Hematopoietic multipotent progenitor cell treated with erythropoietin and hydrocortisone succinate and interleukin-3 and kit ligand, for 8 days (in vitro differentiated cells): ENCODE measurements around the gene STIM1.
"Not testable (repeated sequence)": the region's sequence is repeated elsewhere in the genome, so short reads cannot be mapped to it uniquely, and the experiment has no call there.

Source experiments
- DNase-seq: peaks from one replicate; pipeline ENCODE4 v3.0.0-alpha.2; 2015

Gene STIM1

DNA sequence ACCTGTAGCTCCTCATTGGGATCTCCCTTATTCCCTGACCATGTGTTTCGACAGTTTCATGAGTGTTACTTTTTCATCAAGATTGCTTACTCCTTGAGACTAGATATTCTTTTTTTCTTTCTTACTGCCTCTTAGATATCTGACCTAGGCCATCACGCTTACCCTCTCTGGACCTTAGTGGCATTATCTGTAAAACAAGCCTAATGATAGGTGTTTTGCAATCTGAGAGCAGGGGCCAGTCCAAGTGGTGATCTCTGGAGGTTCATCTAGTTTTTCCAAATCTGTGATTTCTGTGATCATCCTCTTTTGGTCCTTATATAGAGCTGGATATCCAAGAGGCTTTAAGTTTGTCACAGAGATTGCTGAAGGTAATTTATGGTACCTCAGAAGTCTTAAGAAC lies 34.5 kb downstream of the STIM1 start:
- DNase-seq, result no peak

DNA sequence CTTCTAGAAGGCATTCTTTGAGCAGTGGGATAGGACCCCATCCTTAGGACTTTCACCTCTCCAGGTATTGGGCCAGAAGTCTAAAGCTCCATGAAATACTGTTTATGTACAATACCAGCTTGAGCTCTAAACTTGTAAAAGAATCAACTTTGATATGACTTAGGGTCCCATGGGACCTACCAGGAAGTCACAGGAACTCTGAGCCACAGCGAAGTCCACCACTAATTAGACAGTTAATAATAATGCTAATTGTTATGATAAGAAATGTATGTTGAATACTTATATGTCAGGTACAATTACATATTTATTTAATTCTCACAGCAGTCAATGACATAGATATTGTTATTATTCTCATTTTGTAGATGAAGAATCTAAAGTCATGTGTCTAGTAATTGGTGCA lies 35.3 kb downstream of the STIM1 start:
- no peak for DNase-seq

DNA sequence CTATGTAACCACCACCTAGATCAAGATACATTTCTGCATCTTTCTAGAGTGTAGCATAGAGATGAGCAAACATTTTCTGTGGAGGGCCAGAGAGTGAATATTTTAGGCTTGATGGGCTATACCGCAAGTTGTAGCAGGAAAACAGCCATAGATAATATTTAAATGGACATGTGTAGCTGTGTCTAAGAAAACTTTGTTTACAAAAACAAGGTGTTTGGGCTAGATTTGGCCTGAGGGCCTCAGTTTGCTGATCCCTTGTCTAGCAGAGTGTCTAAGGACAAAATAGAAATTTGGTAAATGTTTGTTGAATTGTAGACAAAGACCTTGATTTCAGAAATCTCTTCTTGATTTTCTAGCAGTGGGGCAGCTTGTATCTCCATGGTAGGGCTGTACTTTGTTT lies 36.3 kb downstream of the STIM1 start:
- DNase-seq, result no peak

DNA sequence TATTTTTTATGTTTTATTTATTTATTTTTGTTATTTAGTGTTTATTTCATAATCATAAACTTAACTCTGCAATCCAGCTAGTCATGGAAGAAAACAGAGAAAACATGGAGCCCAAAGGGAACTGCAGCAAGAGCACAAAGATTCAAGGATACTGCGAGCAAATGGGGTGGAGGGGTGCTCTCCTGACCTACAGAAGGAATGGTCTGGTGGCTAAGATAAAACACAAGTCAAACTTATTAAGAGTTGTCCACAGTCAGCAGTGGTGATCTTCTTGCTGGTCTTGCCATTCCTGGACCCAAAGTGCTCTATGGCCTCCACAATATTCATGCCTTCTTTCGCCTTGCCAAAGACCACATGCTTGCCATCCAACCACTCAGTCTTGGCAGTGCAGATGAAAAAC lies 36.7 kb downstream of the STIM1 start:
- DNase-seq, result no peak

DNA sequence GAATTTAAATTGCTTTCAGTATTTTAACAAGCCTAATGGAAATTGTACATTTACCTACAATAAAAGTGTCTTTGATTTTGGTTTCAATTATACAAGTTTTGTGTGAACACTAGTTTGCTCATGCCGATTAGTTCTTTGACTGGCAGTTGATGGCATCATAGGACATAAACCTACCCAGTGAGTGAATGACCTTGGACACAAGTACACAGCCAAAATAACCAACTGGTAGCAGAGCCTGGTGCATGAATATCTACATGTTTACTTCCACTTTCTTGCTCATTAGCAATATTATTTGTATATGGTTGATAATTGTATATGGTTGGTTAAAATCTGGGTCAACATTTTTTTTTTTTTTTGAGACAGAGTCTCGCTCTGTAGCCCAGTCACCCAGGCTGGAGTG lies 37.8 kb downstream of the STIM1 start:
- DNase-seq, result no peak

DNA sequence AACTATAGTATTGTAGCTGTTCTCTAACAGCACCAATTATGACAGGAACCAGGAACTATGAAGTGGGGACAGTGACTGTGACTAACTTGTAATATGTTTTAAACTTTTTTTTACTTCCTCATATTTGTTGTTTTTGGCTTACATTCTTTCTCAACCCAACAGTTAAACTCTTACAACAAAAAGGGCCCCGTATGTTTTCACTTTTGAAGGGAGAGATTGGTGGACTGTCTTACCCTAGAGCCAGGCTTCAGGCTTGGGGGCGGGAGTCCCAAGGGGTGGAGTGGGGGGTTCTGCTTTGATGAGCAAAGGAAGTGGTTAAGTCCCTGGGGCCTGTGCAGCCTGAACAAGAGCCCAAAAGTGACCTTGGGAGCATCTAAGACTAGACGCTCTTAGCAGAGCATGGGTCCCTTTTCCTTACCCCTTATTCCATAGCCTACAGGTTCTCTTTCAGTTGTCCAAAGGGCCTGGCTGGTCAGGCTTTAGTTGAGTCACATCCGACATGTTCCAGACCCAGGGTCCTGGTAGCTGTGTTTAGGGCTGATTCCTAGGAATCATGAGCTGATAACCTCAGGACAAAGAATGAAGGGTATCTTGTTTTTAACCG lies 38.8 kb downstream of the STIM1 start:
- DNase-seq, result peak; percentile 27

DNA sequence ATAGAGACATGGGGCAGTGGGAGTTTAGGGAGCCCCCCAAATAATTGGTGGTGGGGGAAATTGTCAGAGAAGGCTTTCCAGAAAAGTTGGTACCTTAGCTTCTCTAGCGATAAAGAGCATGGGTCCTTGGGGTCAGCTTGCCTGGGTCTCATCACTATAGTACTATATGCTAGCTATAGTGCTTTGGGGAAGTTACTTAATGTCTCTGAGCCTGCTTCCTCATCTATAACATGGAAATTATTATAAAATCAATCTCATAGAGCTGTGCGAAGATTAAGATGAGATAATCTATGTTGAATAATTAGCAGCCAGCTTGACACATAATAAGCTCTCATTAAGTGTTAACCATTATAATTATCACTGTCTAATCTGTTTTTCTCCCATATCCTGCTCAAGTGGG lies 41.2 kb downstream of the STIM1 start:
- DNase-seq, result no peak

DNA sequence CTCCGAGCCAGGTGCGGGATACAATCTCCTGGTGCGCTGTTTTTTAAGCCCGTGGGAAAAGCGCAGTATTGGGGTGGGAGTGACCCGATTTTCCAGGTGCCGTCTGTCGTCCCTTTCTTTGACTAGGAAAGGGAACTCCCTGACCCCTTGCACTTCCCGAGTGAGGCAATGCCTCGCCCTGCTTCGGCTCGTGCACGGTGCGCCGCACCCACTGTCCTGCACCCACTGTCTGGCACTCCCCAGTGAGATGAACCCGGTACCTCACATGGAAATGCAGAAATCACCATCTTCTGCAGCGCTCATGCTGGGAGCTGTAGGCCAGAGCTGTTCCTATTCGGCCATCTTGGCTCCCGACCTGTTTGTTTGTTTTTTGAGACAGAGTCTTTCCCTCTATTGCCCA lies 44.8 kb downstream of the STIM1 start:
- not testable (repeated sequence) for DNase-seq

DNA sequence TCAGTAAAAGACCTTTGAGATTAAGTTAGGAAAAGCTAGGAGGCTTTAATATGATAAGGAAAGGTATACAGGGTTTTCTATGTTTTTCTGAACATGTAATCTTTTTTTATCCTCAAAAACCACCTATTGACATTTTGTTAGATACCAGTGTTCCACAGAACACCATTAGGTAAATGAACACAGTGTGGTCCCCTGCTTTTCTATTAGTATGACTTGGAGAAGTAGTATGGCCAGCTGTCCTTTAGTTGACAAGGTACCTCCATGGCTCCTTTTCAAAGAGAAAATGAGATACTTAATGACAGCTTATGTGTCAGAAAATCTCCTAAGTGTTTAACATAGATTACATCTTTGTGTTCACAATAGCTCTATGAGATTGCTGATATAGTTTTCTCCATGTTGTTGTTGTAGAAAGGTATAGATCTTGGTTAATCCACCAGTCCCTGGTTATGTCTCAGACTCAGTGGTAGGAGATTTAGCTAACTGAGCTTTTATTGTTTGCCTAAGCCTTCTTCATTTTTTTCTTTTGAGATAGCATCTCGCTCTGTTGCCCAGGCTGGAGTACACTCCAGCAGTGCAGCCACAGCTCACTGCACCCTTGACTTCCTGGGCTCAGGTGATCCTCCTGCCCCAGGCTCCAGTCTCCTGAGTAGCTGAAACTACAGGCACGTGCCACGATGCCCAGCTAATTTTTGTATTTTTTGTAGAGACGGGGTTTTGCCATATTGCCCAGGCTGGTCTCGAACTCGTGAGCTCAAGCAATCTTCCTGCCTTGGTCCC lies 46.0 kb downstream of the STIM1 start:
- no peak for DNase-seq

DNA sequence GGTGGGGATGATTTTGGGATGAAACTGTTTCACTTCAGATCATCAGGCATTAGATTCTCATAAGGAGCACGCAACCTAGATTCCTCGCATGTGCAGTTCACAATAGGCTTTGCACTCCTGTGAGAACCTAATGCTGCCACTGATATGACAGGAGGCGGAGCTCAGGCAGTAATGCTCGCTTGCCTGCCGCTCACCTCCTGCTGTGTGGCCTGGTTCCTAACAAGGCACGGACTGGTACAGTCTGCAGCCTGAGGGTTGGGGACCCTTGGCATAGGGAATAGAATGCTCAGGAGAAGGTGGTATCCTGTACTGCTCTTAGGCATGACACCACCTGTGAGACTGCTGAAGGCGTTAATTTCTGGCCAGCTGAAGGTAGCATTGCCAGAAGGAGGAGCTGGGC lies 47.0 kb downstream of the STIM1 start:
- no peak for DNase-seq

DNA sequence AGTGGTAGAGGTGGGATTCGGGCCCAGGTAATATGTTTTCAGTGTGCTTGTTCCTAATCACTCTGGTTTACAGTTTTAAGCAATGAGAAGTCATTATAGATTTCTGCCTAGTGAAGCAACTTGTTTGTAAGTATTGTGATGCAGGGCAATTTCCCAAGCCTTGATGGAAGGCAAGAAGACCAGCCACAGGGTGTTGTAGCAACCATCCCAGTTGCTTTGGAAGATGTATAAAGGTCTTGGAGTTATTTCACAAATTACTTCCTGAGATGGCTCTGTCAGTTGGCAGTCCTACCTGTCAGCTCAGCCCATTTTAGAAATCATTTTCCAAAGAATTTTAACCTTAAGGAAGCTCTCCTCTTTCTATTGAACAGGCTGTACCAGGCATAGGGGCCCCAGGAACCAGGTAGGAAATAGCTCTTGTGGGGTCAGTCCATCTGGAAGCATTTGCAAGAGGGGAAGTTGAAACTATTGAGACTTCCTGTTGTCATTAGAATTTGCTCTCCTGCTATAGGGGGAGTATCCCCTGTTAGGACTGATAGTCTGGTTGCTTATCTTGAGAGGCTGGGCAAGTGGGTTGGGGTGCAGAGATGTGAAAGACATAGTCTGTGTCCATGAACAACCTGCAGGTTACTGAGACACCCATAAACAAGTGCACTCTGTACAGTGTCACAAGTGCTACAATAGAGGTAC lies 47.9 kb downstream of the STIM1 start:
- DNase-seq, result peak; percentile 63

DNA sequence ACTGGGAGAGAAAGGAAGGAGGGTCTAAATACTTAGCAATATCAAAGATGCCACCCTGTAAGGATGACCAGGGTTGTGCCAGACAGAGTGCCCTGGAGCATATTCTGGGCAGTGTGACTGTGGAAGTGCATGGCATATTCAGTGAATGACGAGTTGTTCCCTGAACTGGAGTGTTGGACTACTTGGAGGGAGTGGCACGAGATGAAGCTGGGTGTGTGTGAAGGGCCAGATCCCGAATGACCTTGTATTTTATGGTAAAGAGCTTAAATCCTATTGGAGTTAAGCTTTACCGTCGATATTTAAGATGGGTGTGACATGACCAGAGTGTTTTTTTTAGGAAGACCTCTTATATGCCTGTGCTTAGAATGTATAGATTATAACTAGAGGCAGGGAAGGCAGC lies 48.8 kb downstream of the STIM1 start:
- no peak for DNase-seq

DNA sequence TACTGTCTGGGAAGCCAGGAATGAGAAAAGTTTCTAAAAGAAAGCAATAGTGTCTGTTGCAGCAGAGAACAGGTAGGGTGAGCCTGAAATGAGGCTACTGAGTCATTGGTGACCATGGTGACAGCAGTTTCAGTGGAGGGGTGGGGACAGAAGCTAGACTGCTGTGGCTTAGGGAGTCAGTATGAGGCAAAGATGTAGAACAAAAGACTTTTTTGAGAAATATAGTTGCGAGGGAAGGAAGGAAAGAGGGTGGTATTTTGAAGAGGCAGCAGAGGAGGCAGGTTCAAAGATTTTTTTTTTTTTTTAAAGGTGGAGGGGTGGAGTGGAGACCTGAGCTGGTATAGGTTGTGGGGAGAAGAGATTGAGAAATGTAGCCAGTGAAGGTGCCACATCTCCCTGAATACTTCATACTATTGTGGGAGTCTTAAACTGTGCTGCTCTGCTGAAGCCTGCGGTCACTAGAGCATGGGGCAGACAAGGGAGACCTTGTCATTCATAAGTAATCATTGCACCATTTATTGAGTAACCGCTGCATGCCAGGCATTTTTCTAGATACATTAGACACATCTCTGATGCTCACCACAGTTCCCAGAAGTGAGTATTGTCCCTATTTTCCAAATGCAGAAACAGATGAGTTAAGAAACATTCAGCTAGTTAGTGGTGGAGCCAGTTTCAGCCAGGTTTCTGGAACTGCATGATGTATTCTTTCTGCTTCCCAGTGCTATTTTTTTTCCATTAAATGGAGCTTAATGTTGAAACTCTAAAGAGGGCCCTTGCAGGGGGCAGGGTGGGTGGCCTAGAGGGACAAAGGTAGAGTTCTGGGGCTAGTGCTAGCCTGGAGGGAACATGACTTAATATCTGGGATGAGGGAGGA lies 49.9 kb downstream of the STIM1 start:
- no peak for DNase-seq

DNA sequence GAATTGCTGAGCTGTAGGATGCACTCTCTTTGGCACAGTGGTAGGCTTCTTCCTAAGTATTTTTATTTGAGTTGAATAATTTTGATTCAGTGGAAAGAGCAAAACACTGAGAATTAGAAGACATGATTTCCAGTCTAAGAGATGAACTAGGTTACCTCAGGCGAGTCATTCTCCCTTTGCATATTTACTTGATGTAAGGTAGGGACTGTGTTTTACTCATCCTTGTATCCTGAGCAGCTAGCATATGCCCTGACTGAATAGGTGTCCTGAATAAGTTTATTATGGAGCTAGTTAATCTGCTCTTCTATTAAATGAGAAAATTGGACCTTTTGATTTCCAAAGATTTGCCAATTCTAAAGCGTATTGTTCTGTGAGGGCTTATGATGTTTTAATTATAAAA lies 50.7 kb downstream of the STIM1 start:
- DNase-seq, result no peak

DNA sequence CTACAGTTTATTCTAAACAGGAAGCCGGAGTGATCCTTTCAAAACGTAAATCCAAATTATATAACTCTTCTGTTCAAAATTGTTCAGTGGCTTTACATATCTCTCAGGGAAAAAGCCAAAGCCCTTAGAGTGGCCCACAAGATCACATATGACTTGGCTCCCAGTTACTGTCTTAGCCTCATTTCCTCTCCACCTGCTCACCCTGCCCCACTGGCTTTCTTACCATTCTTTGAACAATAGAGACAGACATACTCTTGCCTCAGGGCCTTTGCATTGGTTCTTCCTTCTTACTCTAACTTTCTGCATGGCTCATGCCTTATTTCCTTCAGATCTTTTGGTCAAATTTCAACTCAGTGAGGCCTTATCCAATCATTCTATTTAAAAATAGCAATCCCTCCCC lies 52.1 kb downstream of the STIM1 start:
- no peak for DNase-seq

DNA sequence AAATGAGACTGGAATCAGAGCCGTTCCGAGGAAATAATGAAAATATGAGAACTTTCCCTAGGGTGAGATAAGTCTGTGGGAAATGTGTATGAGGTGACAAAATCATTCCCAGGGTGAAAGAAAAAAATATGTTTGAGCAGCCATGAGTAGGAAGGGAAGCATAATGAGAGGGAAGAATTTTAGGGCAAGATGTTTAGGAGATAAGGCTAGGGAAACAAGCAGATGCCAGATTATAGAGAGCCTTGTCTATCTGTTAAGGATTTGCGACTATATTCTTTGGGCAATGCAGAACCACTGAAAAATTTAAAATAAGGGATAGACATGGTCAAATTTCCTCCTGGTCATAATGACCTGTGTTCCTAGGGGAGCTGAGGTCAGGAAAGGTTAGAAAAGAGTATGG lies 54.4 kb downstream of the STIM1 start:
- no peak for DNase-seq

DNA sequence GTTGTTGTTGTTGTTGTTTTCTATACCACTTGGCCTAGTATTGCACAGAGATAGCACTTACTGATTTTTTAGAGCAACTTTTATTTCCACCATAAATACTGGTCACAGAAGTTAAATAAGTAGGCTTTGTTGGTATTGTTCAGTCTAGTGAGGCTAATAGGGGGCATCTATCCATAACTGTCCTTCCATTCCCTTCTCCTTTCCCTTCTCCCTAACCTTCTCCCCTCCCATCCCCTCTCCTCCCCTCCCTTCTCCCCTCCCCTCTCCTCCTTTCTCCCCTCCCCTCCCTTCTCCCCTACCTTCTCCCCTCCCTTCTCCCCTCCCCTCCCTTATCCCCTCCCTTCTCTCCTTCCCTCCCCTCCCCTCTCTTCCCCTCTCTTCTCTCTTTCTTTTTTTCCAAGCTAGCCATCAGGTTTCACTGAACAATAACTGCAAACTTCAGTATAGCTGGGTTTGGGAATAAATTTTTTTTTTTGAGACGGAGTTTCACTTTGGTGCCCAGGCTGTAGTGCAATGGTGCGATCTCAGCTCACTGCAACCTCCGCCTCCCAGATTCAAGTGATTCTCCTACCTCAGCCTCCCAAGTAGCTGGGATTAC lies 56.5 kb downstream of the STIM1 start:
- DNase-seq, result no peak

DNA sequence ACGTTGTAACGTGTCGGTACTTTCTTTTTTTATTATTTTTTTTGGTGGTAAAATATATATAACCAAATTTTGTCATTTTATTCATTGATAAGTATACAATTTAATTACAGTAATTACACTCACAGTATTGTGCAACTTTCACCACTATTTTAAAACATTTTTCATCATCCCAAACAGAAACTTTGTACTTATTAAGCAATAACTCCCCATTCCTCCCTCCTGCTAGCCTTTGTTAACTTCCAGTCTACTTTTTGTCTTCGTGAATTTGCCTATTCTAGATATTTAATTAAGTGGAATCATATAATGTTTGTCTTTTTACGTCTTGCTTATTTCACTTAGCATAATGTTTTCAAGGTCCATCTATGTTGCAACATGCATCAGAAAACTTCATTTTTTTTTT lies 58.5 kb downstream of the STIM1 start:
- DNase-seq, result no peak

DNA sequence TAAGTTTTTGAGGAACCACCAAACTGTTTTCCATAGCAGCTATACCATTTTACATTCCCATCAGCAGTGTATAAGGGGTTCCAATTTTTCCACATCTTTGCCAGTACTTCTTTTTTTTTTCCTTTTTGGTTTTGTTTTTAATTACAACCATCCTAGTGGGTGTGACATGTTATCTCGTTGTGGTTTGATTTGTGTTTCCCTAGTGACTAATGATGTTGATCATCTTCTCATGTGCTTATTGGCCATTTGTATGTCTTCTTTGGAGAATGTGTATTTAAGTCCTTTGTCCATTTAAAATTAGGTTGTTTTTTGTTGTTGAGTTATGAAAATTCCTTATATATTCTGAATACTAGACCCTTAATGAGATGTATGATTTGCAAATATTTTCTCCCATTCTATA lies 59.3 kb downstream of the STIM1 start:
- peak; percentile 57 for DNase-seq

DNA sequence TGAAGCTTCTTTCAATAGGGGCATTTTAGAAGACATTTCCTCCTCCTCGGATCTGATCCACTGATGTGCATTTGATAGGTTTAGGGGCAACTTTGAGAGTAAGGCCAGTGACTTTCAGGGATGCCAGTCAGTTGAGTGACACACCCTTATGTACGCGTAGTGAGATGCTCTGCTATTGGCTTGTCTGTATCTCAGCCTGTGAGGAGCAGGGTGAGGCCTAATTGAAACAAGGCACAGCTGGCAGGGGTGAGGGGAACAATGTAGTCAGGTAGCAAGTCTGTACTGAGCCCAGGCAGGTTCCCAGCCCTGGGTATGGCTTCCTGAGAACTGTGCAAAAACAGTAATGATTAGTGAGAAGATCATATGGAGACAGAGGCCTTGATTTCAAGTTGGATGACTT lies 61.5 kb downstream of the STIM1 start:
- no peak for DNase-seq

DNA sequence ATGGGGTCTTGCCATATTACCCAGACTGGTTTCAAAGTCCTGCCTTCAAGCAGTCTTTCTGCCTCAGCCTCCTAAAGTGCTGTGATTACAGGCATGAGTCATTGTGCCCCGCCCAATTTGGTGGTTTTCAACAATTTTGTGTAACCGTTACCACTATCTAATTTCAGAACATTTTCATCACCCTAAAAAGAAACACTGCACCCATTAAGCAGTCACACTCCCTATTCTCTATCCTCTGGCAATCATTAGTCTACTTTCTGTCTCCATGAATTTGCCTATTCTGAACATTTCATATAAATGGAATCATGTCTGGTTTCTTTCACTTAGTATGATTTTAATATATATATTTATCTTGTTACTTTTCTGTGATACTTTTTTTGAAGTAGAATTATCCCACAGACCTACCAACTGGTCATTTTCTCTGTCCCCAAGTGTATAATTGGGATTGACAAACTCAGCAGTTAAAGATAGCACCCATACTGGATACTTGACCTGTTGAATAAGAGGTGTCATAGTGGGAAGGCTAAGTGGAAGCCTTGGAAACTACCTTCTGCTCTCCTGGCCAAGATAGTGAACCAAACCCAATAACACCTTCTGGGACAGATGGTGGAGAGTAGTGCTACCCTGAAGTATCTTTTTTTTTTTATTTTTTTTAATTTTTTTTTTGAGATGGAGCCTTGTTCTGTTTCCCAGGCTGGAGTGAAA lies 64.8 kb downstream of the STIM1 start:
- peak; percentile 86 for DNase-seq

DNA sequence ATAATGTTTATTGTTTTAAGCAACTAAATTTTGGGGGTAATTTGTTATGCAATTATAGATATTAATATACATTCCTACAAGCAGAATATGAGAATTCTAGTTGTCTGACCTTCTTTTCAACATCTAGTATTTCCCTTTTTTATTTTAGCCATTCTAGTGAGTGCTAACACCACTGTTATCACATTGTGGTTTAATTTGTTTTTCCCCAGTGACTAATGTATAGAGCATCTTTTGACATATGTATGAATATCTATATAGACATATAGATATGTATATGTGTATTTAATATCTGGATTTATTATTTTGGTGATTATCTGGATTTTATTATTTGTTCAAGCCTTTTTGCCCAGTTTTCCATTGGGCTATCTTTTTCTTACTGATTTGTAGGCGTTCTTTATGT lies 66.6 kb downstream of the STIM1 start:
- DNase-seq, result no peak
